Umbilical cord (tissue), 2 donors: ENCODE measurements around the gene EXOC3L4. TPM values are rescaled to one million over a fixed set of nuclear protein-coding genes. Genes with fewer than 3 reads are reported as not detected.

ENCODE experiments used
- DNase-seq: peaks from one replicate; pipeline ENCODE4 v3.0.0-alpha.2; 2015; ENCODE audit warnings: low spot score
- total RNA-seq: library from RNA; depleted of rRNA; stranded (reverse); fragments of >200 nt; gene quantifications from one replicate; pipeline ENCODE4 v1.2.3, GENCODE V29; 2014; ENCODE audit warnings: low replicate concordance; ENCODE audit not compliant: insufficient read depth

EXOC3L4 gene
- total RNA-seq, 1 donor from 2014 or later: 0.72 TPM

DNA sequence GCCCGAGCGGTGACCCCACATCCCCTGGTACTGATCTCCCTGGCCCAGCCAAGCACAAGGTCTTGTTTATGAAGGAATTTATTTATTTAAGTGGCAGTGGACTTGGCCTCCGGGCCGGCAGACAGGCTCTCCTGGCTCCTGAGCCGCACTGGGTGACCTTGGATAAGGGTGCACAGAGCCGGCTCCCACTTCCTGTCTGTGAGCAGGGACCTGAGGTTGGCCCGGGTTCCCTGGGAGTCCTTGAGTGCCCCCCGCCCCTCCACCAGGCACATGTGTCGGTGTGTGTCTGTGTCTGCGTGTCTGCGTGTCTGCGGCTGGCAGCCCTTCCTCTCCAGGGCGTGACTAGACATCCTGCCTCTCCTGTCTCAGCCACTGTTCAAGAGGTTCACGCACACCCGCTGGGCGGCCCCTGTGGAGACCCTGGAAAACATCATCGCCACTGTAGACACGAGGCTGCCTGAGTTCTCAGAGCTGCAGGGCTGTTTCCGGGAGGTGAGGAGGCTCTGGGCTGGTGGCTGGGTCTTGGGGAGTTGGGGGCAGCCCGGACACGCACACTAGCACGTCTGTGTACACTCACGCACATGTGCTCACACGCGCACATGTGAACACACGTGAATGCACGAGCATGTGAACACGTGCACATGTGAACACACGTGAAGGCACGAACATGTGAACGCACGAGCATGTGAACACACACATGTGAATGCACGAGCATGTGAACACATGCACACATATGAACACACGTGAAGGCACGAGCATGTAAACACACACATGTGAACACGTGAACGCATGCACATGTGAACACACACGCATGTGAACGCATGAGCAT, 38.1 kb downstream of the EXOC3L4 start:
- DNase-seq: no peak

- no peak for DNase-seq
These were observed 39.0 kb downstream of the EXOC3L4 start for GRCh38 chr14:103133210-103134140.

- no peak for DNase-seq
These were observed 39.9 kb downstream of the EXOC3L4 start for GRCh38 chr14:103134405-103134804.

DNA sequence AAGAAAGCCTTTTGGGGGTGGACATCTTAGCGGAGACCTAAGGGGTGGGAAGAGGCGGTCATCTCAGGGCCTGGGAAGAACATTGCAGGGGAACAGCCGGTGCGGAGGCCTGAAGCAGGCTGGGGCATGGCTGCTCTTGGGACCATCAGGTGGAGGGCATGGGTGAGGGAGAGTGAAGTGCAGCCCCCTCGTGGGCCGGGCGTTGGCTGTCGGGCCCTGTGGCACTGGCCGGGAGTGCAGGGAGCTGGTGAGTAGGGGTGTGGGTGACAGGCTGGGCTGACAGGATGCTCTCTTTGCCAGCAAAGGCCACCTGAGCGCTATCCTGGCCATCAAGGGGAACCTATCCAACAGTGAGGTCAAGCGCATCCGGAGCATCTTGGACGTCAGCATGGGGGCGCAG, 40.4 kb downstream of the EXOC3L4 start:
- DNase-seq: no peak

DNA sequence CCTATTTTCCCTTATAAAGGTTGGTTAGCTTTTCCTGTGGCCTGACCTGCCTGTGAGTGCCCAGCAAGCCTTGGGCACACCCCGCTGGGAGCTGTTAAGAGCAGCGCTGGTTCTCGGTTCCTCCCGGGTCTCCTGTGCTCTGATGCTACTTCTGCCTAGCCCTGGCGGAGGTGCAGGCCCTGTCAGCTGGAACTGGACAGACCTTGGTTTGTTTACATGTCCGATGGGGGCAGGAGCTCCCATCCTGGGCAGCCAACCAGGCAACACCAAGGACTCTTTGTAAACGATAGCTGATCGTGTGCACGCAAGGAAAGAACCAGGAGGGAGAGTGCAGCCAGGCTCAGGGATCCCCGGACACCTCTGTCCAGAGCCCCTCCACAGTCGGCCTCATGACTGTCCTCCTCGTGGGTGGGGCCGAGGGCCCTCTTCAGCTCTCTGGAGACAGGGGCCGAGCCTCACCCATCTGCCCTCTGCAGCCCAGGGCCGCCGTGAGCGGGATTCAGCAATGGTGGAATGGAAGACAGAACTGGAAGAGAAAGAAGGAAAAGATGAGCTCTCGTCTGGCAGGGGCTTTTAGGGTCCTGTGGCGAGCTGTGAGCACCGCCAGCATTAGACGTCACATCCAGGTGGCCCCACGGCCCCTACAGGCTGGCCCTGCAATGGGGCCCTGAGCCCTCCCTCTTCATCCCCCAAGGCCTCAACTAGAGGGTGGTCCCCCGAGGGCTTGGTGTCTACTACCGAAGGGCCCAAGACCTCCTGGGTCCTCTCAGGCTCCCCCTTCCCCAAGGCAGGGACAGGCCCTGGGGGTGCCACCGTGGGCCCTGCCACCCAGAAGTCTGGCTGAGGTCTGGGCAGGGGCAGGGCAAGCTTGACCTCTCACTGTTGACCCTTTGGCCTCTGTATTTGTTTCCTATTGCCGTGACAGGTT, 41.1 kb downstream of the EXOC3L4 start:
- DNase-seq: no peak

- DNase-seq: peak; percentile 97
These were observed 42.1 kb downstream of the EXOC3L4 start for GRCh38 chr14:103136388-103137271.

DNA sequence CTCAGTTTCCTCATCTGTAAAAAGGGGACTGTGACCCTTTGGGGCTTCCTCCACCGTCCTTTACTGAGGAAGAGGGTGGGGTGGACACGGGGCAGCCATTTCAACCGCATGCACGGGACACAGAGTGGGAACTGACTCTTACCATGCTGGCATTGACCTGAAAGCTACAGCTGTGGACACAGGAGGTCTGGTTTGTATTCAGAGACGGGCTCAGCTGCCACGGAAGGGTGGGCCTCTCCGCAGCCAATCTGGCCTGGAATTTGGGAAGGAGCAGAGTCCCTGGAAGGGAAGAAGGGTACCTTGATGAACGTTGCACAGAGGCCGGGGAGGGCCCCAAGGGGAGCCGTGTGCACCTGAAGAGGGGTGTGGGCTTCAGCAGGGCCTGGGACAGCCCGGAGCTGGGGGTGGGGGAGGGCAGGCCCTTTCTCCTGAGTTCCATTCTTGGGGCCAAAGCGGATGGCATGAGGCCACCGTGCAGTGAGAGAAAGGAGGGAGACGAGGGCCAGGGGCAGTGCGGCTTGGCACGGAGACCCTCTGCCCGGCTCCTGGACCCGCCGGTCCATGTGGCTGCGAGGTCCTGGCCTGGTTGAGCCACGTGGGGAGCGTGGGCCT, 43.3 kb downstream of the EXOC3L4 start:
- peak; percentile 79 for DNase-seq

DNA sequence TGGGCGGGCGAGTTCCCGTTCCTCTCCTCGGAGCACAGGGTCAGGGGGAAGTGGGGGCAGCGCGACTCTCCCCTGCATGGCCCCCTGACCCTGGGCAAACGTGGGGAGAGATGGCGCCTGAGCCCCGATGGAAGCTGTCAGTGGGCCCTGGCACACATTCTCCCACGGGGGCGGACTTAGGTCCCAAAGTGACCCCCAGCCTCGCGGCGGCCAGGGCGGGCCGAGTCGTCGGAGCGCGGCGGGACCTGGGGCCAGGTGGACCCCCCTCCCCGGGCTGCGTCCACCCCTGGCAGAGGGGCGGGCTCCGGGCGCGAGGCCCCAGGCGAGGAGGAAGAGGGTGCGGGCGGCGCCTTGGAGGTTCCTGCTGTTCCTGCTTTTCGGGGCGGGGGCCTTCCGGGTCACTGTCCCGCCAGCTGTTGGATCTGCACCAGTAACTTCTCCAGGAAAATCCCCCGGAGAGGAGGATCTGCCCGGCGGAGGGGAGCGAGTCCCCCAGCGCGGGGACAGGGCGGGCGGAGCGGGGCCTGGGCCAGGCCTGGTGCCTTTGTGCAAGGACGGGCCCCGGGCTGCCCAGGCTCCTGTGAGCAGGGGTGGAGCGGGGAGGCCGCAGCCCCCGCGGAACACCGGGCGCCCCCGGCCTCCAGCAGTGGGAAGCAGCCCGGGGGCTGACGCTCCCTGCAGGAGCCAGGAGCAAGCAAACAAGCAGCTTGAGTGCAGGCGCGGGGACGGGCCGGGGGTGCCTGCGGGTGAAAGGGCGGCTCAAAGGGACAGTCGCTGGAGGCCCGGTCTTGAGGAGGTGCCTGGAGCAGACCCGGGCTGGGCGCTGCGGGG, 44.0 kb downstream of the EXOC3L4 start:
- DNase-seq: peak; percentile 48

DNA sequence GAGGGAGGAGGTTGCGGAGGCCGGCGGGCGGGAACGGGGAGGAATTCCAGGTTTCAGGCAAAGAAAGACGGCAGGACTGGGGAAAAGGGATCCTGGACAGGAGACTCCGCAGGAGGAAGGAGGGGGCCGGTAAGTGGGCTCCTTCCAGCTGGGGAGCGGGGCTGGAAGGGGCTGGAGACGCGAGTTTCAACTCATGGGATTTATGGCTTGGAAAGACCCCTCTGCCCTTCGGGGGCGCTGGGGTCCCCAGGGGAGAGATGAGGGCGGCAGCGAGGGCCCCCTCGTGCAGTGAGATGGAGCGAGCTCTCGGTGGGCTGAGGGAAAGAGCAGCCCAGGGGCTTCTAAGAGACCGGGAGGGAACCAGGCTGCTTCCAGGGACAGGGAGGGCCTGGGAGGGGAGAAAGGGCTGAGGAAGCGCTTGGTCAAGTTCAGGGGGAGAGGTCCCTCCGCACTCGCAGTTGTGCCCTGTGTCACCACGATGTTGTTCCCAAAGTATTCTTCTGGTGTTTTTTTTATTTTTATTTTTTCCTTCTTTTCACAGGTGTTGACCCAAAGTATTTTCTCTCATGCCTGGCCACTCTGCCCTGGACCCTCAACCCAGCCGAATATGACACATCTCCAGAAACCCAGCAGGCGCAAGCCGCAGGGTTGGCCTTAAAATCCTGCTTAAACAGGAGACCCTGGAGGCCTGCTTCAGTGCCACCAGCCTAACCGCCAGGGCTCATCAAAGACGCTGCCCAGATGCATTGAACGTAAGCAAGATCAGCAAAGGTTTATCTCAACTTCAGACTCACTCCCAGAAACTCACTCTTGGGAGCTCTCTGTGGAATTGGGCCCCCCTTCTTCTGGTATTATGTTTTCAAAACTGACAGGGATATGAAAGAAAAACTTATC, 44.9 kb downstream of the EXOC3L4 start:
- DNase-seq: peak; percentile 81

GRCh38 chr14:103140316-103141109, 46.0 kb downstream of the EXOC3L4 start:
- no peak for DNase-seq

- DNase-seq: no peak
These were observed 46.7 kb downstream of the EXOC3L4 start for GRCh38 chr14:103141117-103141796.

- DNase-seq: no peak
These were observed 47.5 kb downstream of the EXOC3L4 start for GRCh38 chr14:103142026-103142425.

GRCh38 chr14:103142721-103143302, 48.3 kb downstream of the EXOC3L4 start:
- no peak for DNase-seq

- DNase-seq: no peak
These were observed 49.0 kb downstream of the EXOC3L4 start for GRCh38 chr14:103143506-103143905.

DNA sequence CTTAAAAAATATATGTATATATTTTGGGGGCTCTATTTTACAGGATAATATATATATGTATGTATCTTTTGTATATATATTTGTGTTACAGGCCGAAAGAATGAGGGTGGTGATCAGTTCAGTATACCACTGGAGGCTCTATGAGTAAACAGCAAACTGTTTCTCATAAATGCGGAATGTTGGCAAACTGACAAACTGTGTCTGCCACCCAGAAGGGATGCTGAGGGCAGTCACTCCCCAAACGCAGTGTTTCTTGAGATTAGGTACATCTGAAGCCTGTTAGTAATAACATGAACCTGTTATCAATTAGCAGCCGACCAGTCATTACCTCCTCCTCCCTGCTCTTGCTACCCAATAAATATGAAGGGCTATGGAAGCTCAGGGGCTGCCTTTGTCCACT, 49.6 kb downstream of the EXOC3L4 start:
- DNase-seq: no peak

GRCh38 chr14:103146141-103146709, 51.7 kb downstream of the EXOC3L4 start:
- DNase-seq: no peak
